Mesenchymal stem cell (in vitro differentiated cells and primary cell): ENCODE data around the gene RAD54L.

Source experiments
- DNase-seq: peaks from one replicate; pipeline ENCODE4 v3.0.0-alpha.2; 2013
- H2AFZ ChIP-seq: one replicate; pipeline ENCODE4 v1.6.1; 2013; ENCODE audit warnings: low read depth, mild to moderate bottlenecking, control low read depth, inconsistent platforms, low read length, moderate library complexity
- H2AK5ac ChIP-seq: 2 replicates; pipeline ENCODE4 v1.6.1; 2013; ENCODE audit warnings: low read length, moderate library complexity, mild to moderate bottlenecking, inconsistent platforms; ENCODE audit not compliant: severe bottlenecking
- H2BK120ac ChIP-seq: one replicate; pipeline ENCODE4 v1.6.1; 2013; ENCODE audit warnings: low read depth, mild to moderate bottlenecking, inconsistent platforms, low read length, moderate library complexity
- H2BK12ac ChIP-seq, 2 experiments: one replicate each; pipeline ENCODE4 v1.6.1; 2013; ENCODE audit warnings: inconsistent platforms in 2 of 2, low read length in 2 of 2, mild to moderate bottlenecking in 2 of 2, moderate library complexity in 2 of 2, control low read depth in 1 of 2
- H2BK15ac ChIP-seq: one replicate; pipeline ENCODE4 v1.6.1; 2013; ENCODE audit warnings: mild to moderate bottlenecking, low read depth, inconsistent platforms; ENCODE audit not compliant: poor library complexity, severe bottlenecking
- H2BK5ac ChIP-seq: 2 replicates; pipeline ENCODE4 v1.6.1; 2013; ENCODE audit warnings: low read depth, mild to moderate bottlenecking, low read length, control low read depth, inconsistent platforms; ENCODE audit not compliant: poor library complexity, severe bottlenecking
- H3K14ac ChIP-seq, 2 experiments: one replicate each; pipeline ENCODE4 v1.6.1; 2013; ENCODE audit warnings: inconsistent platforms in 2 of 2, low read length in 2 of 2, control low read depth in 1 of 2, mild to moderate bottlenecking in 1 of 2, moderate library complexity in 1 of 2
- H3K18ac ChIP-seq, 2 experiments: one replicate each; pipeline ENCODE4 v1.6.1; 2013; ENCODE audit warnings: inconsistent platforms in 2 of 2, low read length in 2 of 2, control low read depth in 1 of 2, low read depth in 1 of 2, mild to moderate bottlenecking in 1 of 2
- H3K23ac ChIP-seq, 2 experiments: one replicate each; pipeline ENCODE4 v1.6.1; 2013; ENCODE audit warnings: inconsistent platforms in 2 of 2, low read length in 2 of 2, mild to moderate bottlenecking in 2 of 2, moderate library complexity in 2 of 2, control low read depth in 1 of 2
- H3K27ac ChIP-seq: 2 replicates; pipeline ENCODE4 v1.5.1; 2013; ENCODE audit warnings: mild to moderate bottlenecking, moderate library complexity, low read length, control low read depth, inconsistent platforms; ENCODE audit not compliant: poor library complexity, severe bottlenecking
- H3K27me3 ChIP-seq, 2 experiments: 2 replicates each; pipeline versions ENCODE4 v1.6.1 to v1.7.0; 2013; ENCODE audit warnings: low read length in 2 of 2, mild to moderate bottlenecking in 2 of 2, moderate library complexity in 2 of 2, control low read depth in 1 of 2, inconsistent platforms in 1 of 2; ENCODE audit not compliant: control insufficient read depth in 1 of 2, insufficient read depth in 1 of 2
- H3K36me3 ChIP-seq, 2 experiments: 2 replicates each; pipeline versions ENCODE4 v1.6.1 to v1.7.0; 2013; ENCODE audit warnings: low read length in 2 of 2, control low read depth in 1 of 2, inconsistent platforms in 1 of 2, low read depth in 1 of 2, mild to moderate bottlenecking in 1 of 2; ENCODE audit not compliant: insufficient read depth in 2 of 2, control insufficient read depth in 1 of 2
- H3K4ac ChIP-seq, 2 experiments: one replicate each; pipeline ENCODE4 v1.6.1; 2013; ENCODE audit warnings: inconsistent platforms in 2 of 2, low read length in 2 of 2, mild to moderate bottlenecking in 2 of 2, moderate library complexity in 2 of 2, control low read depth in 1 of 2, low read depth in 1 of 2
- H3K4me1 ChIP-seq: 2 replicates; pipeline ENCODE4 v1.6.1; 2013; ENCODE audit warnings: low read depth, low read length, control low read depth; ENCODE audit not compliant: control insufficient read depth, insufficient read depth
- H3K4me2 ChIP-seq: 2 replicates; pipeline ENCODE4 v1.6.1; 2013; ENCODE audit warnings: low read length, mild to moderate bottlenecking, inconsistent platforms; ENCODE audit not compliant: poor library complexity, severe bottlenecking
- H3K4me3 ChIP-seq, 2 experiments: 2 replicates each; pipeline versions ENCODE4 v1.5.1 to v1.7.0; 2013; ENCODE audit warnings: low read length in 2 of 2, mild to moderate bottlenecking in 2 of 2, control low read depth in 1 of 2, low read depth in 1 of 2; ENCODE audit not compliant: insufficient read depth in 1 of 2
- H3K79me1 ChIP-seq: replicated peaks from 2 replicates; pipeline ENCODE4 v1.6.1; 2013; ENCODE audit warnings: mild to moderate bottlenecking, control low read depth, low read length, inconsistent platforms; ENCODE audit not compliant: poor library complexity, severe bottlenecking
- H3K9ac ChIP-seq: 2 replicates; pipeline ENCODE4 v1.7.0; 2013; ENCODE audit warnings: mild to moderate bottlenecking, low read length, moderate library complexity
- H3K9me3 ChIP-seq: 2 replicates; pipeline ENCODE4 v1.7.0; 2013; ENCODE audit warnings: mild to moderate bottlenecking, low read length; ENCODE audit not compliant: control insufficient read depth
- H4K8ac ChIP-seq: one replicate; pipeline ENCODE4 v1.6.1; 2013; ENCODE audit warnings: inconsistent platforms, mild to moderate bottlenecking, low read length, moderate library complexity
- H4K91ac ChIP-seq: one replicate; pipeline ENCODE4 v1.6.1; 2013; ENCODE audit warnings: mild to moderate bottlenecking, low read length, inconsistent platforms
- WGBS: methylation state at CpG from one replicate; pipeline ENCODE4 v1.1.7; 2013; ENCODE audit warnings: mixed read lengths; 5-methylcytosine and 5-hydroxymethylcytosine counted together

Gene RAD54L

GRCh38 chr1:46309401-46310159, 62.0 kb downstream of the RAD54L start:
- no peak overlapping the region for H3K23ac ChIP-seq
- no peak overlapping the region for H3K4ac ChIP-seq
- no peaks in the 10 kb centered on the region for H3K9me3 ChIP-seq
- H2AFZ ChIP-seq = no peak overlapping the region
- peaks cover 15% of the 10 kb centered on the region for H3K4me1 ChIP-seq
- peak overlapping the region; percentile 65 for H4K91ac ChIP-seq
- no peak overlapping the region for H3K4me3 ChIP-seq
- no peaks in the 10 kb centered on the region for H3K27me3 ChIP-seq
- no peak overlapping the region for H3K4me2 ChIP-seq
- 97% methylated on average over 16 of the region's 16 CpGs for WGBS
- no peak overlapping the region for H3K18ac ChIP-seq
- H3K9ac ChIP-seq = peak overlapping the region; percentile 30
- no peak for DNase-seq
- H4K8ac ChIP-seq = no peak overlapping the region
- H3K36me3 ChIP-seq = peaks cover 43 to 48% of the 10 kb centered on the region in 2 experiments
- no peak overlapping the region for H3K27ac ChIP-seq
- peaks cover 8% of the 10 kb centered on the region for H3K79me1 ChIP-seq
- no peak overlapping the region for H2BK12ac ChIP-seq
- no peak overlapping the region for H2BK15ac ChIP-seq
- no peak overlapping the region for H2BK120ac ChIP-seq
- no peak overlapping the region for H2BK5ac ChIP-seq
- no peak overlapping the region for H2AK5ac ChIP-seq
- H3K14ac ChIP-seq = no peak overlapping the region

GRCh38 chr1:46310321-46310720, 62.8 kb downstream of the RAD54L start:
- H2BK12ac ChIP-seq = no peak overlapping the region
- H3K36me3 ChIP-seq = peaks cover 46 to 52% of the 10 kb centered on the region in 2 experiments
- no peak overlapping the region for H2BK120ac ChIP-seq
- 97% methylated on average over 4 of the region's 4 CpGs for WGBS
- no peak overlapping the region for H3K27ac ChIP-seq
- no peak overlapping the region for H3K18ac ChIP-seq
- H3K4me1 ChIP-seq = peaks cover 11% of the 10 kb centered on the region
- no peak overlapping the region for H3K4ac ChIP-seq
- H2BK5ac ChIP-seq = no peak overlapping the region
- DNase-seq = no peak
- H3K4me3 ChIP-seq = no peak overlapping the region
- H4K91ac ChIP-seq = no peak overlapping the region
- H3K4me2 ChIP-seq = no peak overlapping the region
- no peak overlapping the region for H4K8ac ChIP-seq
- H3K14ac ChIP-seq = no peak overlapping the region
- no peak overlapping the region for H2AFZ ChIP-seq
- H2BK15ac ChIP-seq = no peak overlapping the region
- H3K9me3 ChIP-seq = no peaks in the 10 kb centered on the region
- H3K79me1 ChIP-seq = peaks cover 8% of the 10 kb centered on the region
- no peak overlapping the region for H3K23ac ChIP-seq
- no peak overlapping the region for H3K9ac ChIP-seq
- H2AK5ac ChIP-seq = no peak overlapping the region
- no peaks in the 10 kb centered on the region for H3K27me3 ChIP-seq

GRCh38 chr1:46315669-46316403, 68.3 kb downstream of the RAD54L start:
- H3K27me3 ChIP-seq = no peaks in the 10 kb centered on the region
- H2AK5ac ChIP-seq = no peak overlapping the region
- H2BK120ac ChIP-seq = no peak overlapping the region
- no peak overlapping the region for H2BK5ac ChIP-seq
- H3K4me3 ChIP-seq = no peak overlapping the region
- H4K91ac ChIP-seq = no peak overlapping the region
- peaks cover 7% of the 10 kb centered on the region for H3K79me1 ChIP-seq
- H3K4ac ChIP-seq = no peak overlapping the region
- no peak overlapping the region for H2BK15ac ChIP-seq
- no peak overlapping the region for H3K23ac ChIP-seq
- H3K18ac ChIP-seq = no peak overlapping the region
- no peak overlapping the region for H3K4me2 ChIP-seq
- H3K36me3 ChIP-seq = peaks cover 41 to 60% of the 10 kb centered on the region in 2 experiments
- no peaks in the 10 kb centered on the region for H3K9me3 ChIP-seq
- peak overlapping the region; percentile 32 for H3K9ac ChIP-seq
- H4K8ac ChIP-seq = no peak overlapping the region
- peak overlapping the region; percentile 2 for H3K27ac ChIP-seq
- H3K14ac ChIP-seq = no peak overlapping the region
- H2AFZ ChIP-seq = no peak overlapping the region
- WGBS = 100% methylated on average over 1 of the region's 3 CpGs
- H2BK12ac ChIP-seq = no peak overlapping the region
- DNase-seq = peak; percentile 16
- peaks cover 3% of the 10 kb centered on the region for H3K4me1 ChIP-seq

DNA sequence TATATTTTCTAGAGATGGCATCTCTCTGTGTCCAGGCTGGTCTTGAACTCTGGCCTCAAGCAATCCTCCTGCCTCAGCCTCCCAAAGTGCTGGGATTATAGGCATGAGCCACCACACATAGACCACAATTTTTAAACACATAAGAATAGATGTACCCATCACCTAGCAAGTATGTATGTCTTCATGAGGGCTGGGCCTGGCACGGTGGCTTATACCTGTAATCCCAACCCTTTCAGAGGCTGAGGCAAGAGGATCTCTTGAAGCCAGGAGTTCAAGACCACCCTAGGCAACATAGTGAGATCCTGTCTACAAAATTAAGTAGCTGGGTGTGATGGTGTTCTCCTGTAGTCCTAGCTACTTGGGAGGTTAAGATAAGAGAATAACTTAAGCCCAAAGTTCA, 69.8 kb downstream of the RAD54L start:
- 100% methylated on average over 1 of the region's 1 CpG for WGBS
- no peak overlapping the region for H2AFZ ChIP-seq
- peaks cover 3% of the 10 kb centered on the region for H3K4me1 ChIP-seq

More for the DNA sequence above, 69.8 kb downstream of the RAD54L start:
- Histone ChIP-seq H3K18ac (no peak overlapping the region), H3K36me3 (peaks cover 28 to 46% of the 10 kb centered on the region in 2 experiments), H2BK12ac (no peak overlapping the region), H3K9ac (no peak overlapping the region), H3K4me3 (no peak overlapping the region), H3K14ac (no peak overlapping the region), H3K27me3 (no peaks in the 10 kb centered on the region), H3K79me1 (peaks cover 6% of the 10 kb centered on the region), H2AK5ac (no peak overlapping the region), H3K9me3 (no peaks in the 10 kb centered on the region), H3K27ac (no peak overlapping the region), H4K91ac (peak overlapping the region; percentile 27), H3K4me2 (no peak overlapping the region), H2BK5ac (no peak overlapping the region), H3K23ac (no peak overlapping the region), H2BK15ac (no peak overlapping the region), H2BK120ac (no peak overlapping the region), H3K4ac (no peak overlapping the region), H4K8ac (no peak overlapping the region)
- DNase-seq = no peak
